ENCODE results near the gene ODC1.

Gene ODC1

DNA sequence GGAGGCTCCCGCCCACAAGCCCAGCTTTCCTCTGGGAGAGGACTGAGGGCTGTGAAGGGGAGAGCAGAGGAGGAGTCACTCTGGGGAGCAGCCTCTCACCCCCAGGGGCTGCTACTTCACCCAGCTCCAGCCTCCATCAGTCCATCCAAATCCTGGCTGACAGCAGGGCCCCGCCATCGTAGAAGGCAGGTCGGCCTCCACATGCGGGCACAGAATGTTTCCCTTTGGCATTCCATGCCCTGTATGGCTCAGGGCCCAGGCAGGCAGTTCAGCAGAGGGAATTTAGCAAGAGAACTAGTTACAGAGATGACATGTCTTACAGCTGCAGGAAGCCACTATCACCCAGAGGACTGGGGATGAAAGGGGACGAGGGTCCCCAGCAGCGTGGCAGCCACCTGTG, 6.4 kb upstream of the ODC1 start:
- in situ Hi-C loops (cut with MboI; ENCODE audit: low sequenced_read_pairs) = no loop called here

DNA sequence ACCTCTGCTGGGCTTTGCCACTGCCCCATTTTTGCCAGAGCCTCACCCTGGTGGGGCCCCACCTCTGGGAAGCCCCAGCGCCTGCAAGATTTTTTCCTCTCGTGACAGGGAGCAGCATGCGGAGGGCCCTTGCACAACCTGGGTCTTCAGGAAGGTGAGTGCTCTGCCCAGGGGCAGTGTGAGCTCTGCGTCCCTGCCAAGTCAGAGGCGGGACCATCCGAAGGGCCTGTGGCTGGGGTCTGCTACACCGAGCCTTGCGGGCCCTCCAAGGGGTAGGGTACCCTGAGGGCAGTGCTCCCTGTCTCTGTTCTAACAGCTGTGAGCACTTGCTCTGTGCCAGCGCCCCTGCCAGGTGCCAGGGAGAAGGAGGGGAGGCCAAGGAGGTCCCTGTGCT, 5.8 kb upstream of the ODC1 start:
- in situ Hi-C loops (cut with MboI; ENCODE audit: low sequenced_read_pairs) = no loop called here

DNA sequence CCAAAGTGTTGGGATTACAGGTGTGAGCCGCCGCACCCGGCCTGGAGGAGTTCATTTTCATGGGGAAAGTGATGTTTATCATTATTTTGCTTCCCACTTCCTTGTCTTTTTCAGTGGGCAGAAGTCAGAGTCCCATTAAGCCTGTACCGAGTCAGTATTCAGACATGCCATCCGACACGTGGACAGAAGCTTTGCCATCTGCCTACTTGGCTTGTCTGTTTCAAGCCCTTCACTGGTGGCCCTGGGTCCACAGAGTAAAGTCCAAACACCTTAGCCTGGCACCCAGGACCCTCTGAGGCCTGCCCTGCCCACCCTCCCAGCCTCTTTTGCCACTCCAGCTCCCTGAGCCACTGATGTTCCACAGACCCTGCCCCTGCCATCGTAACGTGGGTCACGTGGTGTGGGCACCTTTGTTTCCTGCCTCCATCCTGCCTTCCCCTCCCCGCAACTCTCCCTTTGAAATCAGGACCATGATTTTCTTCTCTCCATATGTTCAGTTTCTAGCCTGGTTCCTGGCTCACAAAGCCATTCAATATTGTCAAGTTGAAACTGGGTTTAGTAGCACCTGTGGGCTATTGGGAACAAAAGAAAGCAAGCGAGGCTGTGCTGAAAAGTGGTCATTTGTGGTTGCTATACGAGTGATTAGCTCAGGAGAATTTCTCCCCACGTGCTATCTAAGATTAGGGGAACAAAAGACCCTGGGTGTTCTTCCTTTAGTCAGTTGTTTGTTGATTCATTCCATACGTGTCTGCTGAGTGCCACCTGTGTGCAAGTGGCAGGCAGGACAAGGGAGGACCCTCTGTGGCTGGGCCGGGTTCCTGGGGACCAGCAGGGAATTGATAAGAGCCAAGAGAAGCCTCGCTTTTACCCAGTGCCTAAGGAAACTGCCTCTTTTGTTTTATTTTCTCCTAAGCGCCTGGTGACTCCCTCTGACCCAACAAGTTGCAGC, 5.1 kb upstream of the ODC1 start:
- in situ Hi-C loops (cut with MboI; ENCODE audit: low sequenced_read_pairs) = no loop called here

GRCh38 chr2:10452312-10452711, 4.2 kb upstream of the ODC1 start:
- in situ Hi-C loops (cut with MboI; ENCODE audit: low sequenced_read_pairs) = no loop called here

GRCh38 chr2:10451819-10452218, 3.7 kb upstream of the ODC1 start:
- in situ Hi-C loops (cut with MboI; ENCODE audit: low sequenced_read_pairs) = no loop called here

DNA sequence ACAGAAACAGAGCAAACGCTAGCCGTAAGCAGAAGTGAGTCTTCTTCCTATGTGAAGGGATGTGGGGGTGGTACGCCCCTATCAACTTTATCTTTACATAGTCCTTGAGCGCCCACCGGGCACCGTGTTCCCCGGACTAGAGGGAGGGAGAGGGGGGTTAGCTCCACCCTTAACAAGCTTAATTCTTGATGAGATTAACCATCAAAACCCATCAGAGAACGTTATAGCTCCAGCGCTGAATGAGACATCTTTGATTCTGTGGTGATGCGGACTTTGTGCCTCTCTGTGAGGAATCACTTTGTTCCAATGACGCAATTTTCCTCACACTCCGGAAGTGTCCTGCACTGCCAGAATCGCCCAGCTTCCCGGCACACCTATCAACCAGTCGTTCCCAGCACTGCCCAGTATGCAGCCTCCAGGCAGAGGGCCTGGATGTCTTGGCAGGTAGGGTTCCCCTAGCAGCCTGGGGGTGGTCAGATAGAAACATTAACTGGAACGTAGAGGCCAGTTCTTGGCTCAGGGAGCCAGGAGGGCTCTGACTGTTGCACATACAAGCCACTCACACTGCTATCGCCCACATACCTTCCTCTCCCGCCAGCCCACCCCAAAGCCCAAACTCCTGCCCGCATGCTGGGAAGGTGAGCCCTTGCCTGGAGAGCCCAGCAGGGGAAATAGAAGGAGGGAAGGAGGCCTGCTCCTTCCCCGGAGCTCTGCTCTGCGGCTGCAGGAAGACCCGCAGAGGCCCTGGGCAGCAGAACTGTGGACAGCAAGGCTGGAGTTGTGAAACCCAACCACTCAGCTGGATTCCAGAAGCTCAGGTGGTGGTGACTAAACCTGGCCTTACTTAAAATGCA, 1.9 kb upstream of the ODC1 start:
- in situ Hi-C loops (cut with MboI; ENCODE audit: low sequenced_read_pairs) = loop anchor here (10.0 to 25.0 kb wide), 2 partner anchors 205 to 638 kb away; no protein-coding TSS in a partner anchor

GRCh38 chr2:10449486-10449831, 1.3 kb upstream of the ODC1 start:
- in situ Hi-C loops (cut with MboI; ENCODE audit: low sequenced_read_pairs) = loop anchor here (10.0 to 25.0 kb wide), 2 partner anchors 205 to 637 kb away; no protein-coding TSS in a partner anchor

DNA sequence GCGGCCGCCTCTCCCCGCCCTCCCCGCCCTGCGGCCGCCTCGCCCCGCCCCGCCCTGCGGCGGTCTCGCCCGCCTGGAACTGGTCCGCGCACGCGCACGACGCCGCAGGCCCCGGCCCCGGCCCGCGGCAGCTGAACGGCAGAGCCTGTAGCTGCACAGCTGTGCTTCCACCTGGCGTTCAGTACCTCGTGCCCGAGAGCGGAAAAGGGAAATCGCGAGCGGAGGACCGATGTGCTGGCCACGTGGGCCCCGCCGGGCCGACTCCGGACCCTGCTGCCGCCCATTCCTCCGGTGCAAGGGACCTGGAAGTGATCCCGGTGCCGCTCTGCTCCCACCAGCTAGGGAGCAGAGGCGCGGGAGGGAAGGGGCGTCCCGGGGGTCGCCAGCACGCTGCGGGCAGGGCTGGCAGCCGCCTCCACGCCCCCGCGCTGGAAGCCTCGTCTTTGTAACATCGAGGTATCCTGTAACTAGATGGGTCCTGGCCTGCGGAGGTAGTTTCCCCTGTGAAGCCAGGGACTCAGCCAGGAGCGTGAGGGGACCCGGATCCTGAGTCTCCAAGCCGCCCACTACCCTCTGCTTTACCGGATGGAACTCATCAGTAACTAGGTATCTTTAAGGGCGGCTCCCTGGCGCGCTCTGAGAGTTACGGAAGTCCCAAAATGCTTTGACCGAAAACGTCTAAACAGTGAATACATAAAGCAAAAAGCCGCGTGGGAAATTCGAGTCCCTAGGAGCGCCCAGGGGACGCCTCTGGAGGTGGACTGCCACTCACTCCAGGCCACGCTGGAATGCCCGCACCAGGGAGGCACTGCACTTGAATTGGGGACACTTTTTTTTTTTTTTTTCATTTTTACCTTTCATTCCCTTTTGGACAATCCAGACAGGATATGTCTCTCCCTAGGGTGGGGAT, 704 bp upstream of the ODC1 start:
- in situ Hi-C loops (cut with MboI; ENCODE audit: low sequenced_read_pairs) = loop anchor here (10.0 to 25.0 kb wide), 2 partner anchors 206 to 637 kb away; no protein-coding TSS in a partner anchor

DNA sequence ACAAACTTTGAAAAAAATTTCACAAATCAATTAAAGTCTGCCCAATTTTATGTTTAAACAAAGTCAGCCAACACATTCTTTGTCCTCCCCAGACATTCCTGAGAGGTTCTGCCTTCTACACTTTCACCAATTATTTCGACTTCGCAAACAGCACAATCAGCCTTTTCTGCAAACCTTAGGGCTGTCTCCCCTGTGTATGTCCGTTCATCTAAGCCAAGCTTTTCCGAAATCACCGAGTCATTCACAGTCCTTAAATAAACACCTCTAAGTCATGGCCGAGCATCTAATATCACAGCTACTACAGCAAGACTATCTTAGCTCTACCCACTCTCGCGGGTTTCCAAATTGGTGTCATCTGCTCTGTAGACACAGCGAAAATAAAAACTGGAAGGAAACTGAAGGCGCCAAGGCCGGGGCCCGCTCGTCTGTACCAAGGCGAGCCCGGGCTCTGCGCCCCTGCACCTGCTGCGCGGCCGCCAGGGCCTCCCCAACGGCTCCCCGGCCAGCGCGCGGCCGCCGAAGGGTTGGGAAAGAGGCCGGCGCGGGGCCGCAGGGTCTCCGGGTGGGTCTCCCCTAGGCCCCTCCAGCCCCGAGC, 730 bp downstream of the ODC1 start:
- in situ Hi-C loops (cut with MboI; ENCODE audit: low sequenced_read_pairs) = loop anchor here (10.0 to 25.0 kb wide), 2 partner anchors 207 to 635 kb away; no protein-coding TSS in a partner anchor

DNA sequence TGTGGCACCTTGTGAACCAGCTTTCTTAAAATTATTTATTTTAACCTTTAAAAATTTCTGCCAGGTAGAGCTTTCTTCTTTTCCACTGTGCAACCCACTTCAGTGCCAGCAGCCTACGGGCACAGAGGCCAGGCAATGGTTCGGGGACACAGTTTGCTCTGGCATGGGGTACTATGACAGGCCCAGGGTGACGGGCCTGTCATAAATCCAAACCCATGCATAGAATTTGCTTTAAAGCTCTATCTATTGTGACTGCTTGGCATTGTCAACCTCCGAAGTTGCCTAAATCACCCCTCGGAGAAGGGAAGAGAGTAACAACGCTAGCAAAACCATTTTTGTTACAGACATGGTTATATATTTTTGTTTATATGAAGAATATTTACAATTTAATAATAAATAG, 1.5 kb downstream of the ODC1 start:
- in situ Hi-C loops (cut with MboI; ENCODE audit: low sequenced_read_pairs) = loop anchor here (10.0 to 25.0 kb wide), 2 partner anchors 208 to 634 kb away; no protein-coding TSS in a partner anchor

DNA sequence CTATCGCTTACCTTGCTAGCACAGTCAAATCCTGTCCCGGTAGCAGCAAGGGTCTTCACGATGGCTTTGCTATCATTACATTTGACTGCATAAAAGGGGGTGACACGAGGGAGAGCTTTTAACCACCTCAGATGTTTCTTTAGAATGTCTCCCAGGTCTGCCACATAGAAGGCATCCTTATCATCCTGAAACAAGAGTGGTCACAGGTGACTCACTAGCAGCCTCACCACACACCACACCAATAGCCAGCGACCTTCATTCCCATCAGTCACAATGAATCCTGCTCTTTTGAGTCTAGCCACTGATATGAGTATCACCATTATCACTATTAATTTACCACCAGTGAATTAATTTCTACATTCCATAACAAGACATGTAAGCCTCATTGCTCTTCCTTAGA, 3.7 kb downstream of the ODC1 start:
- in situ Hi-C loops (cut with MboI; ENCODE audit: low sequenced_read_pairs) = loop anchor here (10.0 to 25.0 kb wide), 2 partner anchors 210 to 632 kb away; no protein-coding TSS in a partner anchor

DNA sequence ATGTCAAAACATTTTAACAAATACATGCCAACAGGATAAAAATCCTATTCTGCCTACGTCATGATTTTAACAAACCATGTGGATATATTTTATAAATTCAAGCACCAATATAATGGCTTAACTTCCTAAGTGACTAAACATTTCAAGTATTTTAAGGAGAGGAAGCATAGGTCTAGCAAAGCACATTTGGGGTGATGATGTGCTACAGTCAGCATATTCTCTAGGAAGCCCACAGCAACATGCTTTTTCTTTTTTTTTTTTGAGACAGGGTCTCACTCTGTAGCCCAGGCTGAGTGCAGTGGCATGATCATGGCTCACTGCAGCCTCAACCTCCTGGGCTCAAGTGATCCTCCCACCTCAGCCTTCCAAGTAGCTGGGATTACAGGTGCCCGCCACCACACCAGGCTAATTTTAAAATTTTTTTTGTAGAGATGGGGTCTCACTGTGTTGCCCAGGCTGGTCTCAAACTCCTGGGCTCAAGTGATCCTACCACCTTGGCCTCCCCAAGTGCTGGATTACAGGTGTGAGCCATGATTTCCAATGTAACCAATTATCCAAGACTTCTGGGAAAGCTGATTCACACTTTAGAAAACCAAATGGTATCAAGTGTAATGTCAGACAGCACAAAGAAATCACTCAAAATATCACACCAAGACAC, 5.5 kb downstream of the ODC1 start:
- in situ Hi-C loops (cut with MboI; ENCODE audit: low sequenced_read_pairs) = loop anchor here (10.0 to 25.0 kb wide), 2 partner anchors 212 to 630 kb away; no protein-coding TSS in a partner anchor

GRCh38 chr2:10441948-10442347, 6.2 kb downstream of the ODC1 start:
- in situ Hi-C loops (cut with MboI; ENCODE audit: low sequenced_read_pairs) = loop anchor here (10.0 to 25.0 kb wide), 2 partner anchors 213 to 630 kb away; no protein-coding TSS in a partner anchor

DNA sequence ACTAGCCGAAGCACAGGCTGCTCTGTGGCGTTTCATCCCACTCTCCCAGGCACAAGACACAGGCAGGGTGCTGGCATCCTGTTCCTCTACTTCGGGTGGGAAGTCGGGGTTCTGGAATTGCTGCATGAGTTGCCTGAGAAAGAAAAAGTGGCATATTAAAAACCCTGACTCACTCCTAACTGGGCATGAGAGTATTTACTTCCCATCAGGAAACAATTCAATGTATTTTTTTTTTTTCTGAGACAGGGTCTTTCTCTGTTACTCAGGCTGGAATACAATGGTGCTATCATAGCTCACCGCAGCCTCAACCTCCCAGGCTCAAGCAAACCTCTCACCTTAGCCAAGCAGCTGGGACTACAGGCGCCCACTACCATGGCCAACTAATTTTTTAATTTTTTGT, 7.4 kb downstream of the ODC1 start:
- in situ Hi-C loops (cut with MboI; ENCODE audit: low sequenced_read_pairs) = loop anchor here (10.0 to 25.0 kb wide), 2 partner anchors 214 to 628 kb away; no protein-coding TSS in a partner anchor

- in situ Hi-C loops (cut with MboI; ENCODE audit: low sequenced_read_pairs) = loop anchor here (10.0 to 25.0 kb wide), 2 partner anchors 215 to 628 kb away; no protein-coding TSS in a partner anchor
Measured at GRCh38 chr2:10439971-10440370, 8.2 kb downstream of the ODC1 start.

DNA sequence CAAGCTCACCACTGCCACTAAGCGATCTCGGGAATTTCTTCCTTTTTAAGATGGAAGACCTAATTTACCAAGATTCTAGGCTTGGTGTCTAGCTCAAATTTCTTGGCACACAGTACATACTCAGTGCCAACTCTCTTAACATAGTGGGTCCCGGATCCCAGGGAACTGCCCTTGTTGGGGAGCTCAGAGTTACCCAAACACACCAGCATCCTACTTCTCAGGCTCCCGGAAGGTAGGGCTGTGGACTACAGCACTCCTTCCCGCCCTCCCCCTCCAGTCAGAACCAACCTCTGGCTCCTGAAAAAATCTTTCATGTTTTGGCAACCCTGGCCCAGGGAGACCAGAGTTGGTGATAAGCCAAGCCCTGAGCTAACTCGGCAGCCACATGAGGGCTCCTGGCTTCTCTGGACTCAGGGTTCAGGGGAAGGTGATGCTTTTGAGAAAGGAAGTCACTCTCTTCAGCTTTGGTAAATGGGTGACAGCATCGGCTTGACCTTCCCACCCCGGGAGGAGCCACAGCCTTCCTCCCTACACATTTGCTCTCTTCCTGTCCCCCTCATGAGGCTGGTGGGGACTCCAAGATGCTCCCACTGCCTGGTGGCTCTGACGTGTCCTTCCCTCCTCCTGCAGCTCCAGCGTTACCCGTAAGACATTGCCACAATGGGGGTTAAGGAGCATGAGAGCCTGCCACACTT, 8.8 kb downstream of the ODC1 start:
- in situ Hi-C loops (cut with MboI; ENCODE audit: low sequenced_read_pairs) = loop anchor here (25.0 kb wide), 1 partner anchor 627 kb away; no protein-coding TSS in a partner anchor

GRCh38 chr2:10438688-10439087, 9.4 kb downstream of the ODC1 start:
- in situ Hi-C loops (cut with MboI; ENCODE audit: low sequenced_read_pairs) = loop anchor here (25.0 kb wide), 1 partner anchor 626 kb away; no protein-coding TSS in a partner anchor

DNA sequence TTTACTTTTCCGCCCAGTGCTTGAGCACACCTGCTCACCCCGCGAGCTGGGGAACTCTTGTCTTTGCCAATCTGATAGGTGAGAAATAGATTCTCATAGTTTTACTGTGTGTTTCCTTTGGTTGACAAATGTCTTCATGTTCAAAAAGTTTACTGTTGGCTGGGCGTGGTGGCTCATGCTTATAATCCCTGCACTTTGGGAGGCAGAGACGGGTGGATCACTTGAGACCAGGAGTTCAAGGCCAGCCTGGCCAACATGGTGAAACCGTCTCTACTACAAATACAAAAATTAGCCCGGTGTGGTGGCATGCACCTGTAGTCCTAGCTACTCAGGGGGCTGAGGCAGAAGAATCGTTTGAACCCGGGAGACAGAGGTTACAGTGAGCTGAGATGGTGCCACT, 10.3 kb downstream of the ODC1 start:
- in situ Hi-C loops (cut with MboI; ENCODE audit: low sequenced_read_pairs) = loop anchor here (25.0 kb wide), 1 partner anchor 626 kb away; no protein-coding TSS in a partner anchor
